GM19035 (cell line): ENCODE results near the gene EHMT1.
"Not testable (repeated sequence)": the region's sequence is repeated elsewhere in the genome, so short reads cannot be mapped to it uniquely, and the experiment has no call there.

Experiments
- ATAC-seq: cut with Tn5 transposase; IDR thresholded peaks from one replicate; pipeline ENCODE4 v1.9.1; 2021; ENCODE audit not compliant: unreplicated experiment

EHMT1 gene

GRCh38 chr9:137838576-137838975 lies 219.8 kb downstream of the EHMT1 start:
- no peak for ATAC-seq

DNA sequence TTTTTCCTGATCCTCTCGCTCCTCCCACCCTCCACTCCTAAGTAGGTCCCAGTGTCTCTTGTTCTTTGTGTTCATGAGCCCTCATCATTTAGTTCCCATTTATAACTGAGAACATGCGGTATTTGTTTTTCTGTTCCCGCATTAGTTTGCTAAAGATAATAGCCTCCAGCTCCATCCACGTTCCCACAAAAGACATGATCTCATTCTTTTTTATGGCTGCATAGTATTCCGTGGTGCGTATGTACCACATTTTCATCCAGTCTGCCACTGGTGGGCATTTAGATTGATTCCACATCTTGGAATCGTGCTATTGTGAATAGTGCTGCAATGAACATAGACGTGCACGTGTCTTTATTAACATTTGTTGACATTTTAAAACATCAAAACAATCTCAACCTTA lies 224.6 kb downstream of the EHMT1 start:
- no peak for ATAC-seq

GRCh38 chr9:137851516-137852267 lies 232.9 kb downstream of the EHMT1 start:
- ATAC-seq = no peak

DNA sequence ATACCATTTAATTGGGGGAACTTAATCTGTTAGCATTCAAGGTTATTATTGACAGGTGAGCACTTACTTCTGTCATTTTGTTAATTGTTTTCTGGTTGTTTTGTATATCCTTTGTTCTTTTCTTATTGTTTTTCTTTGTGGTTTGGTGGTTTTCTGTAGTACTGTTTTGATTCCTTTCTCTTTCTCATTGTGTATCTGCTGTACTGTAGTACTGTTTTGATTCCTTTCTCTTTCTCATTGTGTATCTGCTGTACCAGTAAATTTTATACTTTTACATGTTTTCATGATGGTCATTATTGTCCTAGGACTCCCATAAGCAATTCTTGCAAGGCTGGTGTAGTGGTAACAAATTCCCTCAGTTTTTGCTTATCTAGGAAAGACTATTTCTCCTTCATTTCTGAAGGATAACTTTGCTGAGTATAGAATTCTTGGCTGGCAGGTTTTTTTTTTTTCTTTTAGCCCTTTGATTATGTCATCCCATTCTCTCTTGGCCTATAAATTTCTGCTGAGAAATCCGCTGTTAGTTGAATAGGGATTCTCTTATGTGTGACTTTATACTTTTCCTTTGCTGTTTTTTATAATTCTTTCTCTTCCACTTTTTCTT lies 234.7 kb downstream of the EHMT1 start:
- ATAC-seq = no peak

GRCh38 chr9:137860361-137860760 lies 241.6 kb downstream of the EHMT1 start:
- ATAC-seq = no peak

- no peak for ATAC-seq
These were observed 246.9 kb downstream of the EHMT1 start for GRCh38 chr9:137865581-137866145.

GRCh38 chr9:137866226-137867141 lies 247.7 kb downstream of the EHMT1 start:
- ATAC-seq = no peak

DNA sequence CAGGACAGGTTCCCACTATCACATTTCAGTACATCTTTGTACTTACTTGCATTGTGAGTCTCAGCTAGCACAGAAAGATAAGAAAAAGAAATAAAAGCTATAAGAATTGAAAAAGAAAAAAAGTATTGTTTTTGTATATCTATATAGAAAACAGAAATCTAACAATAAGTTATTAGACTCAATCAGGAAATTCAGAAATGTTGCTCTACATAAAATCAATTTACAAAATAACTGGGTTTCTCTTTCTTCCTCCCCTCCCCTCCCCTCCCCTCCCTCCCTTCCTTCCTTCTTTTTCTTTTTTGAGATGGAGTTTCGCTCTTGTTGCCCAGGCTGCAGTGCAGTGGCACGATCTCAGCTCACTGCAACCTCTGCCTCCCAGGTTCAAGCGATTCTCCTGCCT lies 251.6 kb downstream of the EHMT1 start:
- ATAC-seq = no peak

GRCh38 chr9:137872296-137872695 lies 253.5 kb downstream of the EHMT1 start:
- ATAC-seq = no peak

DNA sequence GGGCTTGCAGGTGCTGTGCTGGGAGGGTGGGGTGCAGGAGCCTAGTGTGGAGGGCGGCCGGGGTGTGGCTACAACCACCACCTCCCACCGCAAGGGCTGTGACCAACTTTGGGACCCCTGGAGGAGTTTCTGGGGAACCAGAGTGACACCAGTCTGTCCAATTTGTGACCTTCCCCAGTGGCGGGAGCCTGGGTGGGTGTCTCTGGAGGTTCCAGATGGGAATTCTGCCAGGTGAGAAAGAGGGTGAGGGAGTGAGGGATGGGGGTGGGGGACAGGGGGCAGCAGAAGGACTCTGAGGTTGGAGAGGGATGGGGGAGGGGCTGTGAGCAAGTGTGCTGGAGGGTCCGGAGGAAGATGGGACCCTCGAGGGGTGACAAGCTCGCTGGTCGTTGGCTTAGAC lies 254.6 kb downstream of the EHMT1 start:
- ATAC-seq = no peak

- no peak for ATAC-seq
These were observed 255.1 kb downstream of the EHMT1 start for GRCh38 chr9:137873858-137874362.

- no peak for ATAC-seq
These were observed 256.5 kb downstream of the EHMT1 start for GRCh38 chr9:137875354-137875753.

DNA sequence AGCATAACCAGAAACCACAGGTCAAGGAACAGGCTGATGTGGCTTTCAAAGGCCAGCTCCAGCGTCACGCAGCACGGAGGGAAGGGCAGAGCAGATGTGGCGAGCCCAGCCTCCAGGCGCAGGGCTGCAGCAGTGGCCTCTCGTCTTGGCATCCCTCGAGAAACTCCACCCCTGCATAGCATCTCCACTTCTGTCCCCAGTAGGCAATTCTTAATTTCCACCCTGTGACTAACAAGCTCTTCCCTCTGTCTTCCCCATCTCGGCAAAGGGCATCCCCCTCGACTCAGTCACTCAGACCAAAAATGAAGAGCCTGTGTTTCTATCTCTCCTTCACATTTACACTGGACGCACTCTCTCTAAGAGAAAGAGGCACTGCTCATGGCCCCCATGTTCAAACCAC lies 257.0 kb downstream of the EHMT1 start:
- ATAC-seq = no peak

DNA sequence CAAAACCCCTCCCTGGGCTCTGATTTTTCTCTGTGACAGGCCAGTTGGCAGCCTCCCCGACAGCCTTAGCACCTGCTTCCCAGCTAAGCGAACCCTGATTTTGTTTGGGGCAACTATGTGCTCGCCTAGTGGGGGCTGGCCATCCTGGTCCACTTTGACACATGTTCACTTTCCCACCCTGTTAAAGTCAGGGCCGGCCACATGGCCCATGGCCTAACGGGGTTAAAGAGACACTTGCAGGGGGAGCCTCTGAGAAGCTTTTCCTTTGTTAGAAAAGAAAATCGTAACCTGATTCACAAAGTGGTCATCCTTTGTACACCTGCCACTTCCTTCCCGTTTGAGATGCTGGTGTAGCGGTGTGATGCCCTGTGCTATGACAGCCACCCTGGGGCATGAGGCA lies 257.5 kb downstream of the EHMT1 start:
- ATAC-seq = no peak

GRCh38 chr9:137876781-137877386 lies 258.1 kb downstream of the EHMT1 start:
- ATAC-seq = no peak

DNA sequence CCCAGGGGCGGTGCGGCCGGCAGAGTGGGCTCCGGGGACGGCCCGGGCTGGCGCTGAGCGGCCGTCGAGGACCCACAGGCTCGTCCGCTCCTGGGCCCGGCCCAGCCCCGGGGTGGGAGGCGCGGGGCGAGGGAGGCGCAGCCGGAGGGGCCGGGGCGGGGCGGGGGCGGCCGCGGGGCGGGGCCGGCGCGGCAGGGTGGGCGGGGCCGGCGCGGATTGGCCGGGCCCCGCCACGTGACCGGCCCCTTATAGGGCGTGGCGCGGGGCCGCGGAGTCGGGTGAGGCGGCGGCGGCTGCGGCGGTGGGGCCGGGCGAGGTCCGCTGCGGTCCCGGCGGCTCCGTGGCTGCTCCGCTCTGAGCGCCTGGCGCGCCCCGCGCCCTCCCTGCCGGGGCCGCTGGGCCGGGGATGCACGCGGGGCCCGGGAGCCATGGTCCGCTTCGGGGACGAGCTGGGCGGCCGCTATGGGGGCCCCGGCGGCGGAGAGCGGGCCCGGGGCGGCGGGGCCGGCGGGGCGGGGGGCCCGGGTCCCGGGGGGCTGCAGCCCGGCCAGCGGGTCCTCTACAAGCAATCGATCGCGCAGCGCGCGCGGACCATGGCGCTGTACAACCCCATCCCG lies 258.8 kb downstream of the EHMT1 start, which contains the start of gene CACNA1B:
Gene CACNA1B, plus strand, starts transcription at position 277 of the 617 bp plus-strand sequence. Its CDS starts 152 bp downstream, at position 429.
- not testable (repeated sequence) for ATAC-seq

- ATAC-seq = no peak
These were observed 259.5 kb downstream of the EHMT1 start for GRCh38 chr9:137878146-137878941.

- ATAC-seq = no peak
These were observed 260.2 kb downstream of the EHMT1 start for GRCh38 chr9:137879052-137879451.

DNA sequence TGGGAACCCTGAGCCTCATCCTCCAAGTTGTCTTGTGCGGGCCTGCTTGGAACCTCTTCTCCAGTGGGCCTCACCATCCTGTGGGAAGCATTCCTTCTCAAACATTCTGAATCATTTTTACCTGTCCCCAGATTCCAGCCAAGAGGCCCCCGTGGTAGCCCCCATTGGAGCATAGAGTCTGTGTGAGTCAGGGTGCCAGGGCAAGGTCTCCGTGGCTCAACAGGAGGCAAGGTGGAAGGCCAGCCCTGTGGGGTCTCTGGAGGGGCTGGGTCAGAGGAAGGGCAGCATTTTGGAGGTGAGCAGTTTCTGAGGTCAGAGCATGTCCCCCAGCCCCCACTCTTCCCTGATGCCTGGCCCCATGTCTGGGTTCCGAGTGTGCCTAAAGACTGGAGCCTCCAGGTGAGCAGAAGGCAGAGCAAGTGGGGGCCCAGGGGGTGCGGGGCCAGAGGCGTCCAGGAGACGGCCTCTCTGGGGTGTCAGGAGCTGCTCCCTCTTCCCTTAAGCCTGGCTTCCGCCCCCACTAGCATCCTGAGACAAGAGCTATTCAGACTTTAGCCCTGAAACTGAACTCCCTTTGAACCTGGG lies 260.9 kb downstream of the EHMT1 start:
- ATAC-seq = no peak
